Prostate gland (tissue), 2 donors: ENCODE measurements around the gene CSE1L. TPM values are rescaled to one million over a fixed set of nuclear protein-coding genes. Genes with fewer than 3 reads are reported as not detected.
"Not testable (repeated sequence)": the region's sequence is repeated elsewhere in the genome, so short reads cannot be mapped to it uniquely, and the experiment has no call there.

Experiments
- DNase-seq: peaks from one replicate; pipeline ENCODE4 v3.0.0-alpha.2; 2019; ENCODE audit warnings: low spot score
- H3K27ac ChIP-seq, 2 donors: fragments of 200-600 bp; sonication (generic); 2 replicates each; pipeline ENCODE4 v1.5.1; 2017 to 2019
- H3K27me3 ChIP-seq: fragments of 200-600 bp; sonication (generic); replicated peaks from 2 replicates; pipeline ENCODE4 v1.5.1; 2019; ENCODE audit not compliant: insufficient read depth
- H3K36me3 ChIP-seq, 2 donors: fragments of 200-600 bp; sonication (generic); 1 replicate in 1 of 2; 2 replicates in 1 of 2; pipeline versions ENCODE4 v1.5.1 to v1.8.1; 2017 to 2019
- H3K4me1 ChIP-seq: fragments of 200-600 bp; sonication (generic); replicated peaks from 2 replicates; pipeline ENCODE4 v1.5.1; 2019
- H3K4me3 ChIP-seq, 2 donors: fragments of 200-600 bp; sonication (generic); 2 replicates each; pipeline ENCODE4 v1.5.1; 2017 to 2019
- H3K9me3 ChIP-seq: fragments of 200-600 bp; sonication (generic); 2 replicates; pipeline ENCODE4 v1.5.1; 2017
- CTCF ChIP-seq, 4 experiments: fragments of 200-600 bp in 2 of 4; fragments of 450-650 bp in 2 of 4; sonication (generic) in 2 of 4; IDR thresholded peaks; 1 replicate in 3 of 4; 2 replicates in 1 of 4; pipeline ENCODE4 v1.5.1; 2016 to 2019; ENCODE audit warnings: antibody characterized with exemption in 4 of 4, mild to moderate bottlenecking in 2 of 4, moderate library complexity in 2 of 4
- POLR2A ChIP-seq: fragments of 450-650 bp; IDR thresholded peaks from one replicate; pipeline ENCODE4 v1.6.1; 2016; ENCODE audit warnings: antibody characterized with exemption, mild to moderate bottlenecking
- POLR2AphosphoS5 ChIP-seq: sonication (generic); formaldehyde crosslinking; IDR thresholded peaks from one replicate; pipeline ENCODE4 v1.6.1; 2017; ENCODE audit warnings: antibody characterized with exemption
- WGBS: methylation state at CpG from one replicate; pipeline ENCODE4 v1.1.5; 2018; 5-methylcytosine and 5-hydroxymethylcytosine counted together
- intact Hi-C: fragments of 100-400 bp; cut with DNase I; formaldehyde crosslinking; loops from one replicate; pipeline ENCODE4 v1.14.2; 2022
- total RNA-seq, 2 donors: library from RNA; depleted of rRNA; stranded (reverse); fragments of >200 nt; gene quantifications; one replicate each; pipeline ENCODE4 v1.1.0, GENCODE V29; 2016

Gene CSE1L
- total RNA-seq, 2 donors from 2014 or later, result 38.8 to 64.0 TPM

GRCh38 chr20:49100972-49101371, 54.9 kb downstream of the CSE1L start:
- intact Hi-C loops, result no loop called here
- no peak for TF ChIP-seq CTCF (IDR thresholded peaks at IDR 0.05)
- no peak for TF ChIP-seq POLR2AphosphoS5
- TF ChIP-seq POLR2A, result no peak
- no peak overlapping the region for H3K4me3 ChIP-seq
- H3K27me3 ChIP-seq, result no peaks in the 10 kb centered on the region
- no peak overlapping the region for H3K27ac ChIP-seq
- no peak for DNase-seq
- 82% methylated on average over 4 of the region's 4 CpGs for WGBS
- peaks cover 0 to 3% of the 10 kb centered on the region in 2 donors for H3K36me3 ChIP-seq
- peaks cover 7% of the 10 kb centered on the region for H3K4me1 ChIP-seq
- no peaks in the 10 kb centered on the region for H3K9me3 ChIP-seq

- no peak overlapping the region for H3K27ac ChIP-seq
- no peak overlapping the region for H3K4me3 ChIP-seq
- no peaks in the 10 kb centered on the region for H3K36me3 ChIP-seq
- peaks cover 4% of the 10 kb centered on the region for H3K4me1 ChIP-seq
- no peaks in the 10 kb centered on the region for H3K27me3 ChIP-seq
- TF ChIP-seq POLR2AphosphoS5, result no peak
- TF ChIP-seq CTCF (IDR thresholded peaks at IDR 0.05), result no peak
- intact Hi-C loops, result no loop called here
- H3K9me3 ChIP-seq, result no peaks in the 10 kb centered on the region
- DNase-seq, result no peak
- 98% methylated on average over 4 of the region's 4 CpGs for WGBS
Observed at GRCh38 chr20:49103019-49103418, 56.9 kb downstream of the CSE1L start.

- no peak for DNase-seq
- 91% methylated on average over 7 of the region's 7 CpGs for WGBS
- no peaks in the 10 kb centered on the region for H3K9me3 ChIP-seq
- H3K4me1 ChIP-seq, result peaks cover 4% of the 10 kb centered on the region
- no peaks in the 10 kb centered on the region for H3K36me3 ChIP-seq
- no peak overlapping the region for H3K27ac ChIP-seq
- TF ChIP-seq CTCF (IDR thresholded peaks at IDR 0.05), result no peak
- intact Hi-C loops, result no loop called here
- no peak overlapping the region for H3K4me3 ChIP-seq
- no peaks in the 10 kb centered on the region for H3K27me3 ChIP-seq
Observed at GRCh38 chr20:49103647-49104364, 57.7 kb downstream of the CSE1L start.

GRCh38 chr20:49104365-49104648, 58.2 kb downstream of the CSE1L start:
- Histone ChIP-seq H3K27ac (no peak overlapping the region), H3K36me3 (no peaks in the 10 kb centered on the region), H3K9me3 (no peaks in the 10 kb centered on the region), H3K4me1 (peaks cover 4% of the 10 kb centered on the region), H3K27me3 (no peaks in the 10 kb centered on the region), H3K4me3 (no peak overlapping the region)
- WGBS, result 66% methylated on average over 3 of the region's 3 CpGs
- intact Hi-C loops, result no loop called here
- TF ChIP-seq CTCF (IDR thresholded peaks at IDR 0.05) (no peak), POLR2A (no peak), POLR2AphosphoS5 (no peak)
- DNase-seq, result no peak

GRCh38 chr20:49104979-49105547, 59.0 kb downstream of the CSE1L start:
- H3K4me1 ChIP-seq, H3K27me3 ChIP-seq, H3K4me3 ChIP-seq, intact Hi-C loops, H3K36me3 ChIP-seq, DNase-seq, H3K9me3 ChIP-seq: not testable (repeated sequence)
- WGBS, result 90% methylated on average over 11 of the region's 11 CpGs
- H3K27ac ChIP-seq, result peak overlapping the region in 1 of 2 donors; percentile 44
